BLaER1 treated with 17β-estradiol and CSF1 and Interleukin-3, amounts not matched to agents 10 nM and 100 nM (cell line): ENCODE data around the gene TRIM29.
A peak's percentile ranks its signal among the peaks of the same experiment; 100 is the strongest.

Experiments
- H3K27ac ChIP-seq, 11 experiments: shearing (Covaris generic); formaldehyde crosslinking; 2 replicates each; pipeline ENCODE4 v1.8.1; 2022
- H3K27me3 ChIP-seq, 11 experiments: shearing (Covaris generic); formaldehyde crosslinking; 2 replicates each; pipeline ENCODE4 v1.8.1; 2022
- H3K36me3 ChIP-seq, 11 experiments: shearing (Covaris generic); formaldehyde crosslinking; 2 replicates each; pipeline ENCODE4 v1.8.1; 2022
- H3K4me1 ChIP-seq, 10 experiments: shearing (Covaris generic); formaldehyde crosslinking; 2 replicates each; pipeline ENCODE4 v1.8.1; 2022
- H3K4me2 ChIP-seq, 11 experiments: shearing (Covaris generic); formaldehyde crosslinking; 2 replicates each; pipeline ENCODE4 v1.8.1; 2022
- H3K4me3 ChIP-seq, 10 experiments: shearing (Covaris generic); formaldehyde crosslinking; 2 replicates each; pipeline ENCODE4 v1.8.1; 2022
- H3K9ac ChIP-seq, 11 experiments: shearing (Covaris generic); formaldehyde crosslinking; 2 replicates each; pipeline ENCODE4 v1.8.1; 2022
- H3K9me3 ChIP-seq, 11 experiments: shearing (Covaris generic); formaldehyde crosslinking; replicated peaks in 1 of 11; 2 replicates each; pipeline ENCODE4 v1.8.1; 2022
- H4K20me1 ChIP-seq, 11 experiments: shearing (Covaris generic); formaldehyde crosslinking; 2 replicates each; pipeline ENCODE4 v1.8.1; 2022
- Cebpa-rat ChIP-seq, 11 experiments: shearing (Covaris generic); IDR thresholded peaks; 2 replicates each; pipeline ENCODE4 v1.8.1; 2022

Gene TRIM29

GRCh38 chr11:120137611-120138521 lies at the start of gene TRIM29:
TRIM29 (minus strand) TSS chr11:120138113; CDS start chr11:120138031, 82 bp downstream.
- H3K9me3 ChIP-seq = no peaks in the 10 kb centered on the region
- no peaks in the 10 kb centered on the region for H3K36me3 ChIP-seq
- peaks cover 0 to 6% (median 0%) of the 10 kb centered on the region in 11 experiments; a peak in 1 of 22 replicates for H4K20me1 ChIP-seq
- H3K27ac ChIP-seq = no peak within 1 kb of the TSS
- no peak for TF ChIP-seq Cebpa-rat (IDR thresholded peaks at IDR 0.05)
- no peak within 1 kb of the TSS for H3K4me2 ChIP-seq
- no peak within 1 kb of the TSS for H3K9ac ChIP-seq
- H3K27me3 ChIP-seq = no peaks in the 10 kb centered on the region; a peak in 1 of 22 replicates
- H3K4me1 ChIP-seq = peaks cover 0 to 13% (median 0%) of the 10 kb centered on the region in 10 experiments; a peak in 2 of 20 replicates
- H3K4me3 ChIP-seq = no peak within 1 kb of the TSS

GRCh38 chr11:120186774-120187591 lies 49.1 kb upstream of the TRIM29 start:
- no peaks in the 10 kb centered on the region for H3K27me3 ChIP-seq
- no peak overlapping the region for H3K27ac ChIP-seq
- H4K20me1 ChIP-seq = peaks cover 0 to 6% (median 0%) of the 10 kb centered on the region in 11 experiments; a peak in 2 of 22 replicates
- 0 out of 22 replicates have a peak overlapping the region, but pooled peaks of 2 of the 11 experiments have one; percentile 5 to 38 for H3K9ac ChIP-seq
- no peaks in the 10 kb centered on the region for H3K36me3 ChIP-seq
- H3K9me3 ChIP-seq = no peaks in the 10 kb centered on the region
- H3K4me2 ChIP-seq = peak overlapping the region in 9 of 11 experiments; percentile 5 to 50 (median 32); a peak in 11 of 22 replicates
- TF ChIP-seq Cebpa-rat (IDR thresholded peaks at IDR 0.05) = no peak
- H3K4me1 ChIP-seq = peaks cover 0 to 23% (median 14%) of the 10 kb centered on the region in 10 experiments; a peak in 12 of 20 replicates
- H3K4me3 ChIP-seq = no peak overlapping the region

GRCh38 chr11:120186456-120186773 lies 48.5 kb upstream of the TRIM29 start:
- no peak for TF ChIP-seq Cebpa-rat (IDR thresholded peaks at IDR 0.05)
- H3K9me3 ChIP-seq = no peaks in the 10 kb centered on the region
- peaks cover 0 to 28% (median 15%) of the 10 kb centered on the region in 10 experiments; a peak in 13 of 20 replicates for H3K4me1 ChIP-seq
- no peaks in the 10 kb centered on the region for H3K36me3 ChIP-seq
- H3K4me2 ChIP-seq = peak overlapping the region in 10 of 11 experiments; percentile 5 to 50 (median 31); a peak in 11 of 22 replicates
- H3K9ac ChIP-seq = peak overlapping the region in 1 of 11 experiments; percentile 38; a peak in 1 of 22 replicates
- peaks cover 0 to 6% (median 0%) of the 10 kb centered on the region in 11 experiments; a peak in 2 of 22 replicates for H4K20me1 ChIP-seq
- no peak overlapping the region for H3K4me3 ChIP-seq
- H3K27ac ChIP-seq = no peak overlapping the region
- no peaks in the 10 kb centered on the region for H3K27me3 ChIP-seq

DNA sequence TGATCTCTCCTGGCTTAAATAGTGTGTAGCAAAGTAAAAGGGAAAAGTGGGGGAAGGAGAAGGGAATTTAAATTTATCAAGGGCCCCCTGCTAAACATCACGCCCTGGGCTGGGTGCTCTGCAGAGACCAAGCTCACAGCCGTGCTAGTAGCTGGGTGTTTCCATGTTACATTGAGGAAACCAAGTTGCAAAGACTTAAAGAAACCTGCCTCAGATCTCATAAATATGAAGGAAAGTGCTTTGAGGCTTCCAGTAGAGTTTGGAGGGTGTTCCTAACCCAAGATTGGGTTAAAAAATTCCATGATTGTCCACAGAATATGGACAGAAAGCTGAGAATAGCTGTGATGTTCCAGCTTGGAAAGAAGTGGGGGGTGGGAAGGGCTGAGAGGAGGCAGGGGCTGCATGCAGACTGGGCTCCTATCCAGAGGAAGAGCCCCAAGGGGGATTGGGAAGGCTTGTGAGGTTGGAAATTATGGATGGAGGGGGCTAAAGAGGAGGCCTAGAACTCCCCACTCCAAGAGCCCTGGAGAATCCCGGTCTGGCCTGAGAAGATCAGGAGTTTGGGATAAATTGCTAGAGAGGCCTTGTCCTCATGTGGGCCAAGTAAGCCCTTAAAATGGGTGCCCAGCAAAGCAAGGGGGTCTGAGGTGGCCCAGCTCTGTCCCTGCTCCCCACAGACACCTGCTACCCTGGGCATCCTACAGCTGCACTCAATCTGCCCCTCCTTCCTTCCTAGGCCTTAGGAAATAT lies 48.0 kb upstream of the TRIM29 start:
- Histone ChIP-seq H3K4me3 (no peak overlapping the region), H3K27me3 (no peaks in the 10 kb centered on the region), H3K4me1 (peaks cover 4 to 33% (median 19%) of the 10 kb centered on the region in 10 experiments; a peak in 17 of 20 replicates), H3K36me3 (no peaks in the 10 kb centered on the region), H3K9ac (peak overlapping the region in 1 of 11 experiments; percentile 38; a peak in 1 of 22 replicates), H3K4me2 (peak overlapping the region in 10 of 11 experiments; percentile 2 to 50 (median 31); a peak in 10 of 22 replicates), H4K20me1 (peaks cover 0 to 4% (median 0%) of the 10 kb centered on the region in 11 experiments; a peak in 2 of 22 replicates), H3K9me3 (no peaks in the 10 kb centered on the region), H3K27ac (no peak overlapping the region)
- no peak for TF ChIP-seq Cebpa-rat (IDR thresholded peaks at IDR 0.05)

DNA sequence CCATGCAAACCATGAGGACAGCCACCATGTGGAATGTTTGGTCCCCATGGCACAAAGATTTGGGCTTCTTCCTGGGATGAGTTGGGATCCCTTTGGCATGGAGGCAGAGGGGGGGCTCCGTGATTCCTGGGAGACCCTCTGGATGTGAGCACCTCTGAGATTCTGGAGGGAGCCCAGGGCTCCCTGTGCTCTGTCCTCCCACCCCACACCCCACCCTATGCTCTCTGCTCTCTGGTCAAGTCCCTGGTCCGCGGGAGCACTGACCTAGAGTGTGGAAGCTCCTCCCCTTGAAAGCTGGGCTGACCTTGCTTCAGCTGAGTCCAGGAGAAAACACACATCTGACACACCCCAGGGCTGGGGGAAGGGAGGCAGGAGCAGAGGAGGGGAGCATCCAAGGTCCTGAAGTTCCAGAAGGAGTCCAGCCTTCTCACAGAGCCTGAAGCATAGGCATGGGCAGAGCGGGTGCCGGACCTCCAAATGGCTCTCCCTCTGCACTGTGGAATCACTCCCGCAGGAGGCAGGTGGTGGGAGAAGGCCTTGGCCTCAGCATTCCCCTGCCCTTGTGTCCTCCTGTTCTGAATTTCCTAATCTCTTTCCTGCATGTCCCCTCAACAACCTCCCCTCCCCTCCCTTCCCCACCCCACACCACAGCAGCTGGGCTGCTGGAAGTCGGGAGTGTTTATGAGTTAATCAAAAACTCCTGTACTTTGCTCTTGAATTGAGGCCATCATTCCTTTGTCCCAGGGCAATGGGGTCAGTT lies 47.2 kb upstream of the TRIM29 start:
- H3K27me3 ChIP-seq = no peaks in the 10 kb centered on the region
- H3K36me3 ChIP-seq = no peaks in the 10 kb centered on the region
- TF ChIP-seq Cebpa-rat (IDR thresholded peaks at IDR 0.05) = no peak
- H3K27ac ChIP-seq = no peak overlapping the region
- no peak overlapping the region for H3K4me3 ChIP-seq
- H3K9me3 ChIP-seq = no peaks in the 10 kb centered on the region
- no peaks in the 10 kb centered on the region; a peak in 2 of 22 replicates for H4K20me1 ChIP-seq
- no peak overlapping the region for H3K9ac ChIP-seq
- H3K4me1 ChIP-seq = peaks cover 11 to 41% (median 22%) of the 10 kb centered on the region in 10 experiments
- H3K4me2 ChIP-seq = no peak overlapping the region

GRCh38 chr11:120184371-120184945 lies 46.5 kb upstream of the TRIM29 start:
- no peak overlapping the region for H3K27ac ChIP-seq
- no peak overlapping the region for H3K4me3 ChIP-seq
- H3K36me3 ChIP-seq = no peaks in the 10 kb centered on the region
- no peaks in the 10 kb centered on the region for H3K9me3 ChIP-seq
- no peak overlapping the region for H3K9ac ChIP-seq
- H3K4me2 ChIP-seq = no peak overlapping the region
- H3K4me1 ChIP-seq = peaks cover 12 to 48% (median 23%) of the 10 kb centered on the region in 10 experiments
- no peak for TF ChIP-seq Cebpa-rat (IDR thresholded peaks at IDR 0.05)
- no peaks in the 10 kb centered on the region for H3K27me3 ChIP-seq
- no peaks in the 10 kb centered on the region; a peak in 2 of 22 replicates for H4K20me1 ChIP-seq

GRCh38 chr11:120183701-120184141 lies 45.8 kb upstream of the TRIM29 start:
- Histone ChIP-seq H3K9ac (no peak overlapping the region), H3K4me2 (no peak overlapping the region), H3K9me3 (no peaks in the 10 kb centered on the region), H3K36me3 (no peaks in the 10 kb centered on the region), H3K4me3 (no peak overlapping the region), H3K27ac (no peak overlapping the region), H4K20me1 (no peaks in the 10 kb centered on the region; a peak in 2 of 22 replicates), H3K4me1 (peaks cover 12 to 53% (median 23%) of the 10 kb centered on the region in 10 experiments), H3K27me3 (no peaks in the 10 kb centered on the region)
- no peak for TF ChIP-seq Cebpa-rat (IDR thresholded peaks at IDR 0.05)
